Ascending aorta (tissue), 2 donors: ENCODE measurements around the gene SLC13A2. TPM values are rescaled to one million over a fixed set of nuclear protein-coding genes. Genes with fewer than 3 reads are reported as not detected.

Source experiments
- DNase-seq, 2 donors: peaks; one replicate each; pipeline ENCODE4 v3.0.0-alpha.2; 2019; ENCODE audit warnings: low spot score in 2 of 2
- H3K27ac ChIP-seq, 2 donors: fragments of 200-600 bp; sonication (generic); one replicate each; pipeline ENCODE4 v1.5.1; 2016 to 2017; ENCODE audit warnings: mild to moderate bottlenecking in 1 of 2
- H3K27me3 ChIP-seq: fragments of 200-600 bp; sonication (generic); one replicate; pipeline ENCODE4 v1.5.1; 2017
- H3K36me3 ChIP-seq, 2 donors: fragments of 200-600 bp; sonication (generic); one replicate each; pipeline ENCODE4 v1.5.1; 2016
- H3K4me1 ChIP-seq, 2 donors: fragments of 200-600 bp; sonication (generic); one replicate each; pipeline ENCODE4 v1.5.1; 2016 to 2017; ENCODE audit warnings: mild to moderate bottlenecking in 1 of 2
- H3K4me3 ChIP-seq, 2 donors: fragments of 200-600 bp; sonication (generic); one replicate each; pipeline ENCODE4 v1.5.1; 2016 to 2017; ENCODE audit warnings: mild to moderate bottlenecking in 1 of 2
- H3K9me3 ChIP-seq, 2 donors: fragments of 200-600 bp; sonication (generic); one replicate each; pipeline ENCODE4 v1.5.1; 2016
- intact Hi-C: fragments of 100-400 bp; cut with DNase I; formaldehyde crosslinking; loops from one replicate; pipeline ENCODE4 v1.15.1; 2023
- total RNA-seq: library from RNA; depleted of rRNA; stranded (reverse); fragments of >200 nt; gene quantifications from one replicate; pipeline ENCODE4 v1.1.0, GENCODE V29; 2016
- TF ChIP-seq, protein P1 (sequence below), 3 experiments: fragments of 200-600 bp in 2 of 3; fragments of 450-650 bp in 1 of 3; sonication (generic) in 2 of 3; IDR thresholded peaks; one replicate each; pipeline ENCODE4 v1.5.1; 2016 to 2019; ENCODE audit warnings: antibody characterized with exemption in 3 of 3, mild to moderate bottlenecking in 1 of 3, moderate library complexity in 1 of 3

SLC13A2 gene
- total RNA-seq, 1 donor from 2014 or later = not detected

DNA sequence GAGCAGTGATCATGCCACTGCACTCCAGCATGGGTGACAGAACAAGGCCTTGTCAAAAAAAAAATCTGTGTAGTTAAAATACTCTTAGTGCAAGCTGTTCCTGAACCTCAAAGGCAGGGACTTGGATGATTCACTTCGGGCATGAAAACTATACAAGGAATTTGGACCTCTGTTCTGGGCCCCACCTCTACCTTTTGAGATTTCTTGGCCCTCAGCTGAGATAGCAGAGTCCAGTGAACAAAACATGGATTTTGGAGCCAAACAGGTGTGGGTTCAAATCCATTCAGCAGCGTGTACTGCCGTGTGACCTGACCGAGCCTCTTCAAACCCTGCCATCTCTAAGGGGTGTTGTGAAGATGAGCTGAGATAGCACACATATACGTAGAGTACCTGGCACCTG lies 6.8 kb downstream of the SLC13A2 start:
- Histone ChIP-seq H3K9me3 (no peaks in the 10 kb centered on the region), H3K4me3 (no peak overlapping the region), H3K27me3 (no peaks in the 10 kb centered on the region), H3K27ac (no peak overlapping the region), H3K4me1 (no peaks in the 10 kb centered on the region), H3K36me3 (no peaks in the 10 kb centered on the region)
- intact Hi-C loops = no loop called here
- TF ChIP-seq, protein P1, sequence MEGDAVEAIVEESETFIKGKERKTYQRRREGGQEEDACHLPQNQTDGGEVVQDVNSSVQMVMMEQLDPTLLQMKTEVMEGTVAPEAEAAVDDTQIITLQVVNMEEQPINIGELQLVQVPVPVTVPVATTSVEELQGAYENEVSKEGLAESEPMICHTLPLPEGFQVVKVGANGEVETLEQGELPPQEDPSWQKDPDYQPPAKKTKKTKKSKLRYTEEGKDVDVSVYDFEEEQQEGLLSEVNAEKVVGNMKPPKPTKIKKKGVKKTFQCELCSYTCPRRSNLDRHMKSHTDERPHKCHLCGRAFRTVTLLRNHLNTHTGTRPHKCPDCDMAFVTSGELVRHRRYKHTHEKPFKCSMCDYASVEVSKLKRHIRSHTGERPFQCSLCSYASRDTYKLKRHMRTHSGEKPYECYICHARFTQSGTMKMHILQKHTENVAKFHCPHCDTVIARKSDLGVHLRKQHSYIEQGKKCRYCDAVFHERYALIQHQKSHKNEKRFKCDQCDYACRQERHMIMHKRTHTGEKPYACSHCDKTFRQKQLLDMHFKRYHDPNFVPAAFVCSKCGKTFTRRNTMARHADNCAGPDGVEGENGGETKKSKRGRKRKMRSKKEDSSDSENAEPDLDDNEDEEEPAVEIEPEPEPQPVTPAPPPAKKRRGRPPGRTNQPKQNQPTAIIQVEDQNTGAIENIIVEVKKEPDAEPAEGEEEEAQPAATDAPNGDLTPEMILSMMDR (IDR thresholded peaks at IDR 0.05) = no peak
- DNase-seq = no peak

DNA sequence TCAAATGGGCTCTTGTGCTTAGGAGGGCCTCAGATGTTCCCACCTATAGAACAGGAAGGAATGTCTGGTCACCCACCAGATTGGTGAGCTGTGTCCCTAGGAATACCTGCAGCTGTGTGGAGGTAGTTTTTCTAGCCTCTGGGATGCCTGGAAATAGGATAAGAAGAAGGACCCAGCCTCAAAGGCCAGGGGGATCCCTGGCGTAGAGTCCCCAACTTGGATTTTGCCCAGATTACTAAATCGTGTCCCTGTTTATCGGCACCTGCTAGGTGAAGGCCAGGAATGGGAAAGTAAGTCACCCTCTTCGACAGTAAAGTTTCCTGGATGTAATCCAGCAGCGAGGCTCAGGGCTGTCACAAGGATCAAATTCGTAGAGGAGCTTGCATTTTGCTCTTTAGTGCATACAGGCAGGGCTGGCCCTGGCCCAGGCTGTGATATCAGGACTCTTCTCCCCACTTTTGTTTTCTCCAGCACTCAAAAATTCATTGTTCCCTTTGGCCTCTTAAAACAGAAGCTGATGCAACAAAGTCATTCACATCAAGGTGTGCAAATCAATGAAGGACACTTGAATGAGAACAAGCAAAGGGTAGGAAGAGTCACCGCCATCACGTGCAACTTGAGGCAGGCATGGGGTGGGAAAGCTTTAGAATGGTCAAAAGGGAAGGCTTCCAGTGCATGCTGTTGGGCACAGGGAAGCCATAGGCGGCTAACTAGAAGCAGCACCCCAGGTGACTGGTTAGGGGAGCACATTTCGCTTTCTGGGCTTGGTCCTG lies 7.5 kb downstream of the SLC13A2 start:
- no peaks in the 10 kb centered on the region for H3K36me3 ChIP-seq
- H3K27ac ChIP-seq = no peak overlapping the region
- TF ChIP-seq, protein P1 (IDR thresholded peaks at IDR 0.05) = no peak
- H3K4me3 ChIP-seq = no peak overlapping the region
- no peaks in the 10 kb centered on the region for H3K9me3 ChIP-seq
- H3K27me3 ChIP-seq = no peaks in the 10 kb centered on the region
- intact Hi-C loops = no loop called here
- H3K4me1 ChIP-seq = no peaks in the 10 kb centered on the region
- DNase-seq = no peak

DNA sequence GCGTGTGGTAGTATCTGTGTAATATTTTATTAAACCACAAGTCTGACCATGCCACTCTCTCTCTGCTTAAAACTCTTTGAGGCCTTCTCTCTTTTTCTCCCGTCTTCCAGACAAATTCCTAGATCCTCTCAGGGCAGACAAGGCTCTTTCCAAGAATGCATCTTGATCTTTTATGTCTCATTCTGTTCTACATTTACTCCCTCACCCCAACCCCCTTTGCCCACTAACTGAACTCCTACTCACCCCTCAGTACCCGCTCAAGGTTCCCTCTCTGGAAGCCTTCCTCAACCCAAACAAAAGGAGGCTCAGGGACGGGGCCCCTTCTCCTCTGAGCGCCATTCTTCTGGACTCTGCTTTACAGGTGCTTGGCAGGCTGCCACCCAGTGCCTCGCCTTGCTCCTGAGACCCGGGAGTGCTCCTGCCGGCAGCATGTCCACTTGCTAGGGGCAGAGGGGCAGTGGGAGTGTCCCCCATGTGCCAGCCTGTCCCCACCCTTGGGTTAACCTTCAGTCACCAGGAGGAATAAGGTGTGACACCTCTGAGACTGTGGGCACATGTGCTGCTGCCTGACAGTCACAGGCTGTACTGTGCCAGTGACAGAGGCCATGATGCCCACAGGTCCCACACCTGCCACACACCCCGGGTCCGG lies 9.2 kb downstream of the SLC13A2 start:
- H3K9me3 ChIP-seq = no peaks in the 10 kb centered on the region
- no peak for DNase-seq
- H3K4me3 ChIP-seq = no peak overlapping the region
- H3K27ac ChIP-seq = no peak overlapping the region
- no peaks in the 10 kb centered on the region for H3K27me3 ChIP-seq
- H3K36me3 ChIP-seq = no peaks in the 10 kb centered on the region
- no peaks in the 10 kb centered on the region for H3K4me1 ChIP-seq
- intact Hi-C loops = no loop called here
- TF ChIP-seq, protein P1 (IDR thresholded peaks at IDR 0.05) = no peak

DNA sequence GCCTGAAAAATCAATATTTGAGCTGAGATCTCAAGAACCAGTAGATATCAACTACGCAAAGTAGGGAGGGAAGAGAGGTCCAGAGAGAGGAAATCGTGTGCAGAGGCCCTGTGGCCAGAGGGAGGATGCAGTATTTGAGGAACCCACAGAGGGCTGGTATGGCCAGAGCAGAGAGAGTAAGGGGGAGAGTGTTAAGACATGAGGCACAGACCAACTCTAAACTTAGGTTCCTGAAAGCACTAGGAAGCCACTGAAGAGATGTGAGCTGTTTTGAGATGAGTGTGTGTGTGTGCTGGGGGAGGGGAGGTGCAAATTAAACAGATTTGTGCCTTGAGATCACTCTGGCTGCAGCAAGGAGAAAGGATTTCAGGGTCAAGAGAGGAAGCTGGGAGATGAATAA lies 10.9 kb downstream of the SLC13A2 start:
- Histone ChIP-seq H3K4me3 (no peak overlapping the region), H3K27me3 (no peaks in the 10 kb centered on the region), H3K4me1 (no peaks in the 10 kb centered on the region), H3K36me3 (no peaks in the 10 kb centered on the region), H3K27ac (no peak overlapping the region), H3K9me3 (no peaks in the 10 kb centered on the region)
- intact Hi-C loops = no loop called here
- DNase-seq = no peak
- TF ChIP-seq, protein P1 (IDR thresholded peaks at IDR 0.05) = no peak

DNA sequence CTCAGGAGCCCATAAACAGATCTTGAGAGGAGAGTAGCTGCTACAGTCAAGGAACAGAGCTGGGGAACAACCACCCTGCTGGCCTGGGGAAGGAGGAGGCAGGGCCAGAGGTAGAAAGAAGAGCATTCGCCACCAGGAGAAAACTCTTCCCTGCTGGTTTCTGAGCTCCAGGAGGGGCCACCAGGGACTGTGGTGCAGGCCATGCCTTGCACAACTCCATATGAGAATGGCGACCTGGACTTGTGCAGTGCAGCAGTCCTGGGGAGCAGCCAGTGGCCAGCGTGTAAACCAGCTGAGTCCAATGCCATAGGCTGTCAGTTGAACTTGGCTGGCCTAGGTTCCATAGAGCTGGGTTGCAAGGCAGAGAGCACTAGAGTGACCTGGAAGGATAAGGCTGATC lies 11.6 kb downstream of the SLC13A2 start:
- H3K4me1 ChIP-seq = no peaks in the 10 kb centered on the region
- no peaks in the 10 kb centered on the region for H3K27me3 ChIP-seq
- no peak for DNase-seq
- no peaks in the 10 kb centered on the region for H3K9me3 ChIP-seq
- TF ChIP-seq, protein P1 (IDR thresholded peaks at IDR 0.05) = no peak
- H3K36me3 ChIP-seq = no peaks in the 10 kb centered on the region
- intact Hi-C loops = no loop called here
- no peak overlapping the region for H3K4me3 ChIP-seq
- H3K27ac ChIP-seq = no peak overlapping the region
